Ramos (cell line): ENCODE results near the gene MEIKIN.
"Not testable (repeated sequence)": the region's sequence is repeated elsewhere in the genome, so short reads cannot be mapped to it uniquely, and the experiment has no call there.

Source experiments
- in situ Hi-C: fragments of 300-500 bp; cut with MboI; formaldehyde crosslinking; loops from one replicate; pipeline ENCODE4 v1.14.3; 2022; ENCODE audit warnings: low sequenced_read_pairs; ENCODE audit not compliant: unreplicated experiment

Gene MEIKIN

DNA sequence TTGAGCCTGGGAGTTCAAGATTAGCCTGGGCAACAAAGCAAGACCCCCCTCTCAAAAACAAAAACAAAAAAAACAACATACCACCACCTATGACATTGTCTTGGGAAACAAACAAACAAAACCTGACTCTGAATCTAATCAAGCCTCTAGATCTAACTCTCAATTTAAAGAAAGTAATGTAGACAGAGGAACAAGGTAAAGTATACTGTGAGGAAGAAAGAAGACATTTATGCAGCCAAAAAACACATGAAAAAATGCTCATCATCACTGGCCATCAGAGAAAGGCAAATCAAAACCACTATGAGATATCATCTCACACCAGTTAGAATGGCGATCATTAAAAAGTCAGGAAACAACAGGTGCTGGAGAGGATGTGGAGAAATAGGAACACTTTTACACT is 167.3 kb downstream of the MEIKIN start:
- in situ Hi-C loops: not testable (repeated sequence)

GRCh38 chr5:131776450-131776849 is 169.0 kb downstream of the MEIKIN start:
- in situ Hi-C loops: no loop called here

DNA sequence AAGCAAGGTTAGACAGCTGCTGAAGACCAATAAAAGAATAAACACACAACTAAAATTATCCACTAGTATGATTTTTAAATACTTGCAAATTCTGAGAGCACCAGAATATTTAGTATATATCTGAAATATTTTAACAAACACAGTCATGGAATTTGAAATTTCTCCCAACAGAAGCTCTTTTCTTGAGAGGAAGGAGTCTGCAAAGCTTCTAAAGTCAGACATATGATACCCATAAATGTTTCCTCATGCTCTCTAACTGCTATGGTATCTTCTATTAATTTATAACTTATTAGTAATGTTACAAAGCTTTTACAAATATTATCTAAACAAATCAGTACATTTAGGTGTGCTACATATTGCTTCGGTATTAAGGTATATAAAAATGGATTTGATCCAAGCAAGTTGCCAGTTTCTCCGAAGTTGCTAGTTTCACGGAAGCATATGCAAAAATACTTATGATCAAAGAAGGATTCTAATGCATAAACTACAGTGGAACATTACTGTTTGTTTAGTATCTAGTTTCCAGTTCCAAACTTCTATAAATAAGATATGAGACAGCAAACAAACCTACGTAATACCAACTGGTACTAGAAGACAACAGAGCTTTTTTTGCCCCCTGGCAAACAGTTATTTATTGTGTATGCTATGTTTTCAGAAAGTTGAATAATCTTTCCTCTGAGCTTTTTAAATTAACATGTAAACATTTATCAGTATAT is 170.7 kb downstream of the MEIKIN start:
- in situ Hi-C loops: no loop called here

- in situ Hi-C loops: no loop called here
Measured at GRCh38 chr5:131773805-131774204, 171.7 kb downstream of the MEIKIN start.

GRCh38 chr5:131771692-131772091 is 173.8 kb downstream of the MEIKIN start:
- in situ Hi-C loops: no loop called here

- in situ Hi-C loops: no loop called here
Measured at GRCh38 chr5:131769961-131770360, 175.5 kb downstream of the MEIKIN start.

DNA sequence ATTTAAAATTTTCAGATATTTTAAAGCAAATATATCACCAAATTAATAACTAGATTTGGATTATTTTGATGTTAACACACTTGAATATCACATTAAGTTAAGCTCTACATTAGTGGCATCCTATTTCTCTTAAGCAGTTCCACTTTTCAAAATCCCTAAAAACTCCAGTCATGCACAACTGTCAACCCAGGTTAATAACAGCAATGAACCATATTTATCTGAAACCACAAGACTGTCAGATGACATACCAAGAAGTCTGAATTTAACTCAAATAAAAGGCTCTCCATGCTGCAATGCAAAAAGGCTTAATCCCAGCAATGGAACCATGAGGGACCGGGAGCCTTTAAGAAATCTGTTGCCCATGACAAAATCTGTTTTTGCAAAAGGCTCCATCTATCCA is 176.1 kb downstream of the MEIKIN start:
- in situ Hi-C loops: no loop called here

DNA sequence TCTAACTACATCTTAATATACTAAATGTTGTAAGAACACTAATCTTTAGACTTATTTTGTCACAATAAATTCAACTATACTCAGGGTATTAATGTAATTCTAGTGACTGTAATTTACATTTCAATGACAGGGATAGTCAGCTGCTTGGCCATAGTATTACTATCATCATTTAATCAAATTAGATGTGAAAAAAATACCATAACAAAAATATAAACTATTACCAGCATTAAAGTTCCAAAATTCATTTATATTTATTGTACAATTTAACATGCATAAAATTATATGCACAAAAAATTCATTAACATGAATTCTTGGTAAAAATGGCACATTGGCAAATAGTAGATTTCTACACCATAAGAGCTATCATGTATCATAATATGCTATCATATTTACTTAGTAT is 177.6 kb downstream of the MEIKIN start:
- in situ Hi-C loops: no loop called here

GRCh38 chr5:131766689-131767088 is 178.8 kb downstream of the MEIKIN start:
- in situ Hi-C loops: no loop called here

DNA sequence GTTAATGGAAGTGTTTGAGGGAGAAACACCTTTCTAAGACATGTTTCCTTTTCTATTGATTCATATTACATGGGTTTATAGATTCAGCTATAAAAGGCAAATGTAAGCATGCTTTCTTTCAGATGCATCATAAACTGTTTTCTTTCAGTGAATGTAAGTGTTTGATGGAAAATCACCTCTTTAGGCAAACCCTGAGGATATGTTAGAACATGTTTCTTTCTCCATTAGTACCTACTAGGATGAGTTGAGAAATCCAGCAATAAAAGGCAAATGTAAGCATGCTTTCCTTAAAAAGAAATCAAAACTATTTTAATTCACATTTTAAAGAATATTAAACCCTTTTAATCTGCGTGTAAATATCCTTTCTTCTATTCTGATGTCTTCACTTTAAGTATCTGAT is 180.2 kb downstream of the MEIKIN start:
- in situ Hi-C loops: no loop called here

DNA sequence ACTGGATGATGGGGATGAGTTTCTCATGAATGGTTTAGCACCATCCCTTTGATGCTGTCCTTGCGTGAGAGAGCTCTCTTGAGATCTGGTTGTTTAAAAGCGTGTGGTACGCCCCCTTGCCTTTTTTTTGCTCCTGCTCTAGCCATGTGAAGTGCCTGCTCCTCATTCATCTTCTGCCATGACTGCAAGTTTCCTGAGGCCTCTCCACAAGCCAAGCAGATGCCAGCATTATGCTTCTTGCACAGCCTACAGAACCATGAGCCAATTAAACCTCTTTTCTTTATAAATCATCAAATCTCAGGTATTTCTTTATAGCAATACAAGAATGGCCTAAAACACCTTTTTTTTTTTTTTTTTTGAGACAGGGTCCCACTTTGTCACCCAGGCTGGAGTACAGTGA is 181.5 kb downstream of the MEIKIN start:
- in situ Hi-C loops: no loop called here

DNA sequence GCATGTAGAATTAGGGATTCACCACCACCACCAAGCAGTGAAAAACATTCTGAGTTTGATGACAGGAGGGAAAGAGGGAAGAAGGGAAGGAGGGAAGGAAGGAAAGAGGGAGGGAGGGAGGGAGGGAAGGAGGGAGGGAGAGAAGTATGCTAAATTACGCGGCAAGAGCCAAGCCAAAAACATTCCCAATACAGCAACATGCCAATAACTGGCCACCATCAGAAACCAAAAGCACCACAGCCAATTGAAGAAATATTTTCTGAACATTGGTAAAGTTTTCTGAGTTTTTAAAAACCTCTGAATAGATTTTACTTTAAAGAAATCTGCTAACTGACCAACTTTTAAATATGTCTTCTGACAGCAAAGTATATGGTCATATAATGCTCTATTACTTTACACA is 184.7 kb downstream of the MEIKIN start:
- in situ Hi-C loops: no loop called here

DNA sequence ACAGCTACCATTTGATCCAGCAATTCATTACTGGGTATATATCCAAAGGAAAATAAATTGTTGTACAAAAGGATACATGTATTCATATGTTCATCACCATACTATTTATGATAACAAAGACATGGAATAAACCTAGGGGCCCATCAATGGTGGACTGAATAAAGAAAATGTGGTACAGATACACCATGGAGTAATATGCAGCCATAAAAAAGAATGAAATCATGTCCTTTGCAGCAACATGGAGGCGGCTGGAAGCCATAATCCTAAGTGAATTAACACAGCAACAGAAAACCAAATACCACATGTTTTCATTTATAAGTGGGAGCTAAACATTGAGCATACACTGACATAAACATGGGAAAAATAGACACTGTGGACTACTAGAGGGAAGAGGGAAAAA is 185.8 kb downstream of the MEIKIN start:
- in situ Hi-C loops: no loop called here

GRCh38 chr5:131758520-131758900 is 187.0 kb downstream of the MEIKIN start:
- in situ Hi-C loops: no loop called here

DNA sequence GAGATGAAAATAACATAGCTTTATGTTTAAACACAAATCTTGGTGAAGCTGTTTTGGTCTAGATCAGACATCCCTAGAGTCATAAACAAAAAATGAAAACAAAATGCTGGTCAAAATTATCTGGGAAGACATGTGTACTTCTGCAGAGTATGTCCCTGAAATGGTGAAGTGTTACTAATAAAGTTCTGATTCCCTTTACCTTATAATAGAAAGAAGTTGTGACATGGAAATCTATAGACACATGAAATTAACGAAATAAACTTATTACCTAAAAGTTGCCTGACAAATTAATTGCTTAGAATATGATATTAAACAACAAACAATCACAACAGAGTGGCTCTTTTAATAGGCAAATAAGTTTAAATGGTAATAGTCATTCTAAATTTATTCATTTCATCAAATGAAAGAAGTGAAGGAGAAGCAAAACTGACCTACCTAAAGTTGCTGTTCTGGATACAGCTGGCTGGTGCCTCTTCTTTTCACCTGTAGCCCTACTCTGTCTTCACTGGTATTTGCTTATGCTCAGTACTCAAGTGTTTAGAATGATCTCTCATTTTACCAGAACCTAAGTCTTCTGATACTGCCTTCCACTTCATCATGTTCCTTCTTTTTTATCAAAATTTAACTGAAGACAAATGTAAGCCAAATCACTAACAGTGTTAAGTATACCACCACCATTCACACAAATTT is 187.5 kb downstream of the MEIKIN start:
- in situ Hi-C loops: no loop called here
